ENCODE results near the gene PMP22.

Gene PMP22

DNA sequence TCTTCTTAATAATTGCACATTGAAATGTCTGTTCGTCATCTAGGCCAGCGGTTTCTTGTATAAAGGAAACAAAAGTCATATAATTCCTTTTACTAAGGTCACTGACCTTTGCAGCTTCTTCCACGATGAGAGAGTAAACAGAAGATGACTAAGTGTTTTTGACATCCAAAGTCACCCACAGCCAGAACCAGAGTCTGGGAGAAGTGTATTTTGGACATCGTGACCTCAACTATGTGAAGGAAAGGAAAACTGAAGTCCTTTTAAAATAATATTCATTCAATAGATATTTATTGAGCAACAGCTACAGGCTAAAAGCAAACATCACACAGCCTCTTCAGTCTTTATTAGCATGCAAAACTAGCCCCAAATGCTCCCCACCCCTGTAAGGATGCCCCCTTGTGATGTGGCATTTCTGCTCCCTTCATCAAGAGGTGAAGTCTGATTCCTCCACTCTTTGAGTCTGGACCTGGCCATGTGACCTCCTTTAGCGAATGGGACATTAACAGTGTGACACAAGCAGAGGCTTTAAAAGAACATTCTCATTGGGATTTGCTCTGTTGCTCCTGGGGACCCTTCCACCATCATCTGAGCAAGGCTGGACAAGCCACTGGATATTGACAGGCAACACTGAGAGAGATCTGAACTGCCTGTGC is 8.1 kb upstream of the PMP22 start:
- DNase-seq (ENCODE audit: low read depth): peak; percentile 90

DNA sequence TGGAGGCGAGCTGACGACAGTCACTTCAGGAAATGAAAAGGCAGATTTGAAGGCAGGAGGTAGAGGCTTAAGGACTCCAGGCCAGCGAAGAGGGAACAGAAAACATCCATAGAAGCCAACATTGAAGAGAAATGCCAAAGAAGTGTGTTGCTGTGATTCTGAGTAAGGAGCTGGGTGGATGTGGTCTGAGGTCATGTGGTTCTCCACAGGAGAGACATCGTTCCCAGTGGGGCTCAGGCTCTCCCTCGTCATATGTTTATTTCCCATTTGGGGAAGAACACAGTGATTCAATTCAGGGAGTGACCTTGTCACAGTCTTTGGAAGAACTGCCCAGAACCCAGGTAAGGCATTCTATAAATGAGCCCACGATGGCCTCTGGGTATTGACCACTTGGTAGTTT is 6.6 kb upstream of the PMP22 start:
- no peak for DNase-seq (ENCODE audit: low read depth)

DNA sequence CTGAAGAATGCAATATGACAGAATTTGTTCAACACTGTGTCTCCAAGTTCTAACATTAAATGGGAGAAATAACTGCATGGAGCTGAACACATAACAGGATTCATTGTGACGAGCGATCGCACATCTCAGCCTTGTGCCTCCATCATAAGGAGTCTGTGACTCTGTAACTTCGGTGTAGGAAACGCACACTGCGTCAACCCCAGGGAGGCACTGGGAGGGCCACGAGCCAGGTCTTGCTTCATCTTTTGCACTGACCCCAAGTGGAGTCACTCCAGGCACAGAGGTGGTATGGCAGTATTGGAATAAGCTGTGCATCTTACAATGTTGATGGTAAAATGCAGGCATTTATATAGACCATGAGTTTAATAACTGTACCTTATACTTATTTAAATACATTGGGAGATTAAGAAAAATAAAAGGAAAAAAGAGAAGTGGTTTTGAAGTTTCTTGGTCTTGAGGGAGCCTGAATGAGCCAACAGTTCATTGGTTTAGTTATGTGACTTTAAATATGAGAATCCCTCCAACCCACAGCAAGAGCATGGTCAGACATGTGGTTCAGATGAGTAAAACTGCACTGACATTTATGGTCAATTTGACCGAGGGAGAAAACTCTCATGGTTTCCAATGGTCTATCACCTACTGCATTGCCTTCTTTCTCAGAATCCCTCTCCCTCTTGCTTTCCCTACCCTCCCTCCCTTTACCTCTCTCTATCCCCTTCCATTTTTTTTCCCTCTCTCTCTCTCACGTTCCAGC is 5.7 kb upstream of the PMP22 start:
- no peak for DNase-seq (ENCODE audit: low read depth)

DNA sequence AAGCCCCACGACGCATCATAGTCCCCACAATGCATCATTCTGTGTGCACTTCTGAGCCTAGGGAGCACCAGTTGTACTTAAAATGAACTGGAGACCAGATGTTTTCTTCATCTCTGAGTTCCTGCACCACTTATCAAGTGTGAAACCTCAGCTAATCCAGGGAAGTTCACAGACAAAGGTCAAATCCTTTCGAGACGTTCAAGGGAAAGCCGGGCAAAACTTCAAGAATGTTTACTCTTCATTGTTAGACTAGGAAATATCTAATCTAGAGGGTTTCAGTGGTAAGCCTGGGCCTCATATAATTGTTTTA is 4.6 kb upstream of the PMP22 start:
- no peak for DNase-seq (ENCODE audit: low read depth)

DNA sequence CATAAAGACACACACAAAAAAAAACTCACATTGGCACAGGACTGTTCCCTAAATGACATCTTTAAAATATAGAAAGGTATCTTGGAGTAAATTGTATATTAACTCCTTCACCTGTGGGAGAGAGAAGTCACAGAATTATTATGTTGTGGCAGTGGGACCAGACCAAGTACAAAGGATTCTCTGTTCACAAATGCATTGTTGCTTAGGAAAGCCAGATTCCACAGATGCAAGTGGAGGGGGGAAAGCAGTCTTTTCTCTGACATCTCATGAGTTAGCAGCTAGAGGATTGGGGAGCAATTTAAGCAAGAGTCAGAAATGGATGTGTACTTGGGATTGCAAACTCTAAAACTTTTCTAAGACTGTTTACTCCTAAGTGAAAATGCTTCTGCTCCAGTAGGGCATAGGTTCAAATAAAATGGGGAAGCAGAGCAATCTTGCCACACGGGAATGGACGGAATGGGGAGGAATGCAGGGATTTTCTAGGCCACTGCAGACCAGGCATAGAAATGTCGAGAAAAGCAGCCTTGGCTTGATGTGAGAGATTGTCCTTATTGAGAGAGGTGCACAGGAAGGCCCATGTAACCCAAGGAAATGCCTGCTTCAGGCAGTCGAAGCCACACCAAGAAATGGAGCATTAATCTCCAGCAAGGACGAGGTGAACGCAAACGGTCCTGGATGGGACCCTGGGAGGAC is 4.1 kb upstream of the PMP22 start:
- no peak for DNase-seq (ENCODE audit: low read depth)

DNA sequence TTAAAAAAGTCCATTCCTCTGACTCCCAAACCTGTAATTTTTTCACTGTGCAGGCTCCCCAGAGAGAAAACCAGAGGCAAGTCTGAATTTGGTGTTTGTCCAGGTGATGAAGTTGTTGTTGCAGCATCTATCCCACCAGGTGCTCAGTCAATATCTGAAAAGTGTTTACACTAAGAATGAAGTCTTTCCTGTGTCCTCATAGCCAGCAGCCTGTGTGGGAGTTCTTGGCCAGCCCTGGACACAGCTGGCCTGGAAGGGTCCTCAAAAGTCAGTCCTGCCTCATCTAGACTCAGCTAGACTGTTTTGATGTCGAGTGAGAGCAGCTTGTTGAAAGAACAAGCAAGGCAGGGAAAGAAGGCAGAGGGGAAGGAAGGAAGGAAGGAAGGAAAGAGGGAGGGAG is 3.3 kb upstream of the PMP22 start:
- DNase-seq (ENCODE audit: low read depth): no peak

DNA sequence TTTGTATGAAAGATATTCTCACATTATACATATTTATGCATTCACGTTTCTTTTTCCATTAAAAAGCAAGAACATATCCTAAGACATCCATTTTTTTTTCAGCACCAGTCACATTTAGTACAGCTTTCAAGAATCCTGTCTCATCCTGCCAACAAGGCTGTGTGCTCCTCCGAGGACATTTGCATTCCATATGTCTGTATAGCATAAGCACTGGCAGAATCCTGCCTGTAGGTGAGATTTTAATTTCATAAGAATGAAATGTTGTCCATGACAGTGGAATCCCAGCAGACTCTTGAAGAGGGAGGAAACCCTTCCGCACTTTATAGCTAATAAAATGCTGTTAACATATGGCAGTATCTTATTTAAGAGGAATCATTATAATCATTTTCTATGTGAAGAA is 2.9 kb upstream of the PMP22 start:
- no peak for DNase-seq (ENCODE audit: low read depth)

DNA sequence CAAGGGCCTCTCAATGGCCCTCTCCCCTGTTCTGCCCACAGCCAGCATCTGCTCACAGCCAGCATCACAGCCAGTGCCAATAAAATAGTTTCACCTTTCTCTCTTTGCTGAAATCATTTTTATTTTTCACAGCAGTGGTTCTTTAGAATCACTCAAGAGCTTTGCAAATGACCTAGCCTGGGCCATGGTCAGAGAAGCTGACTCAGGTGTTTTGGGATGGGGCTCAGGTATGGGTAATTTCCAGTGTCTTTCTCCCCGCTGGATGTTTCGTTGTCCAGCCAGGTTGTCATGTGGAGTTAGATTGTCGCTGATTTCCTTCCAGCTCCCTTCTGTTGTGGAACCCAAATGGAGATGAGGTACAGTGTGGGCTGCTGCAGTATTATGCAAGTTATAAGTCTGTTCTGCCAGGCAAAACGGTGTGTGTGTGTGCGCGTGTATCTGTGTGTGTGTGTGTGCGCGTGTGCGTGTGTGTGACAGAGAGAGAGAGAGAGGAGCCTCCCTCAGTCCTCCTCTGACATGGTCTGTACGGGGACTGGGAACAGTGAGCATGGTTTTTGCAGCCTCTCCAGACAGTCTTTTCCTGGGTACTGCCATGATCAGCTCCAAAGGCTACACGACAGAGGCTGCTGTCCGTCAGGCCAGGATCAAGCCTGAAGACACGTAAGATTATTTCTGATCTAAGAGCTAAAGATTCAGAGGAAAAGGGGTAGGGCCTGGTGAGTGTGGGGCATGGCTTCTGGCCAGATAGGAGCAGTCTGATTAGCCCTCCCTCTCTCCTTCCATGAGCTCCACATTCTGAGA is 1.4 kb upstream of the PMP22 start:
- DNase-seq (ENCODE audit: low read depth): no peak

DNA sequence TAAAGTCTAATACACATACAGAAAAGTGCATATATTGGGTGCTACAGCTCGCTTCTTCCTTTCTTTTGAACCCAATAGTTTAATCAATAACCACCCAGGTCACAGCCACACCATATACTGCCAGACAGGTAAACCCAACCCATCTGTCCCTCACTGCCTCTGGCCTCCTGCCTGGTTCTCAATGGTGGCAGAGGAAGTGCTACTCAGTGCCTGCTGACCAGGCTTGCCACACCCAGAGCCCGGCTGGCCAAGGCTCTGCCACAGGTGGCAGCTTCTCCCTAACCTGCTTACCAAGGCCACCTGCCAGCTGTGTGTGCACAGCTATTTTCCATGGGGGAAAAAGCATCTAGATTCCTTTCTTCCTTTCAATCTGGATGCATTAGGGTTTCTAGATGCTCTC is 584 bp downstream of the PMP22 start:
- DNase-seq (ENCODE audit: low read depth): no peak

DNA sequence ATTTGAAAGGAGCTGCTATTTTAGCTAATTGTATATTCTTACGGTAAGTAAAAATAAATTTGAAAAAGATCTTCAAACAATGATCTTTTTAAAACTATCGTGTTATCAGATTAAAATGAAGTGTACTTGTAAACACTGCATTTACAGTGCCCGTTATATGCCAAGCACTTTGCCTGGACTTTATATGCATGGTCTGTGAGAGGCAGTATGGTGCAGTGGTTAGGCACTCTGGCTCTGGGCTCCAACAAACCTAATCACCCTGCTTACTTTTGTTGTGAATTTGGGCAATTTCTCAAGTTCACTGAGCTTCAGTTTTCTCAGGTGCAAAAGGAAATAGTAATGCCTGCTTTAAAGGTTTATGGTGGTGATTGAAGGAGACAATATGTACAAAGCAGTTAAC is 1.4 kb downstream of the PMP22 start:
- no peak for DNase-seq (ENCODE audit: low read depth)

DNA sequence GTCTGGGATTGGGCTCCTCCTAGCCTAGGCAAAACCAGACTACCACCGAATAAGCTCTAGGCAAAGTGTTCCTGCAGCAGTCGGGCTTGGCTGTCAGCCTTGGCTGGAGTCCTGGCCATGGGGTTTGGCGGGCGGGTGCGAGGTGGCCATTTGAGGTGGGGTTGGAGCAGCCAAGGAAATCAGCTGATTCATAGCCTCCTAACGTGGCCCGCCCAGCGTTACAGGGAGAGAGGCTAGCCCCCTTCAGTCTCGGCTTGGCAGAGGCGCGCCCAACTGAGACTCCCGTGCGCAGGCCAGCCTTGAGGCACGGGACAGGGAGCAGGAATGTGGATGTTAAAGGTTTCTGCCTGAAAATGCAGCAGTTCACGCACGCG is 1.9 kb downstream of the PMP22 start:
- DNase-seq (ENCODE audit: low read depth): no peak

DNA sequence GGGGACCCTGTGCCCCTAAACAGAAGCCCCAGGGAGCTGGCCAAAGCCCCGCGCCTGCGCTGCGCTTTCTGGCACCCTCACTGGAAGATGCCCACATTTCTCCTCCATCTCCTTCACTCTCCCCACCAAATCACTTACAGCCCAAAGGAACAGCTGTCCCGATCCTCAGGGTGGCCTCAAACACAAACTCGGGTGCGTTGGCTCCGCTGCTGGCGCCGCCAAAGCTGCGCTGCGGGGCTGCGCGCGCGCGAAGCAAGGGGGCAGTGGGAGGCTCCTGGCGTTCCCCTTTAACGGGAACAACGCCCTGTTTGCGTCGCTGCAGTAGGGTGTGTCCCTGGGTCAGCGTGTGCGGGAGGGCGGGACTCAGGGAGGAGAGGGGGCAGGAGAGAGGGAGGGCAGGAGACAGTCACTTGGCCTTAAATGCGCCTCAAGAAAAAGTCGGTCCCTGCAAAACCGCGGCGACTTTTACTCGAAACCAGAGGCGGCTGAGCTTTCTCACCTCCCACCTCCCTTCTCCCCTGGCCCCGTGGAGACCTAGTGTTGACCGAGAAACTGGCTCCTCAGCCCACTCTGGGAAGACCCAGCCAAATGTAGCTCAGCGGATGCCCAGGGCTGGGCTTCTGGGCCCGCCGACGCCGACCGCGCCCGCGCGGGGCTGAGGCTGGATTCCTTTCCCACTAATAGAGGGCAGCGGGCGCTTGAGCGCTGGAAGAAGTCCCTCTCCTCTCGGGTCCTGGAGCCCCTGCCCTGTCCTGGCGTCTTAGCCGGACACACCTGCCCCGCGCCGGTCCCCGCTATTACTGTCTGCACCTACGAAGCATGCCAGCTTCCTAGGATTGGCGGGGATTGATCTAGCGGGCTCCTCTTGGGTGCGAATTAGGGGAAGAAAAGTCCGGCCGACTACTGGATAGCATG is 2.6 kb downstream of the PMP22 start:
- DNase-seq (ENCODE audit: low read depth): no peak

DNA sequence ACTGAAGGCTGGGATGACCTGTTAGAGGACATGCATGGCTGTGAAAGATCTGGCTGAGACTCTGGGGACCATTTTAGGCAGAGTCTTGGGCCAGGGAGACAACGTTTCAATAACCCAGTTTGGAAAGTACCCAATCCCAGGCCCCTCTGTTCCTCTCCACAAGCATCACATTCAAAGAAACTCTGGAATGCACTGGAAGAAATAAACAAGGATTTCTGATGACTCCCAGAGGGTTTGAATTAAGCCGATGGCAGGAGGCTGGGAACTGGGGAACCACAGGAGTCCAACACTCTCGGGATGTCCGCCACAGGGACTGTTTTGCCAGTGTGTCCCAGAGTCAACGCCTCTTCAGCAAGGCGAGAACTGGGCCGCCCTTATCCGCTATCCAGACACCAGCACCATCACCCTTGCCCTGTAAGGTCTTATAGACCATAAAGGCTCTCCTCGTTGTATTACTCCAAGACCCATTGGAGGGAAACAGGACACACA is 3.3 kb downstream of the PMP22 start:
- DNase-seq (ENCODE audit: low read depth): no peak

DNA sequence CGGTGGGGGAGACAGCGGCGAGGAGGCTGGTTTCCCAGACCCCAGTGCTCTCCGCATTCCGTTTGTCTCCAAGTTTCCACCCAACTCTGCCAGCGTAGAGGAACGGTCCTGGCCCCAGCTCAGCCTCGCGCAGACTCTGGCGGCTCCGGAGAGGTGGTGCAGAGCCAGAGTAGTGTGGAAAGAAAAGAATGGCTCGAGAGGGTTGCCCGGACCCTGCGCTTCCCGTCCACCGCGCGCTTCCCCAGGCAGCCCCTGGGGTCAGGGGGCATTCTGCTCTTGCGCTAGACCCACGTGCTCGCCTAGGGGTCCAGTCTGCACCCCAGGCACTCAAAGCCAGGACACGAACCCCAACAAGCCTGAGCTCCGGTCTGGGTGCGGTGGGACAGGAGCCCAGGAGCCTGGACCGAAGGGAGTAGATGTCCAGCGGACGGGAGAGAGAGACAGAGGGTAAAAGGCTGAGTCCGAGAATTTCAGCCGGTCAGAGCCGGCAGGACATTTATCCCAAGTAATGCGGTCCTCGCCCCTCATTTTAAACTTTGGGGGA is 3.8 kb downstream of the PMP22 start:
- no peak for DNase-seq (ENCODE audit: low read depth)

DNA sequence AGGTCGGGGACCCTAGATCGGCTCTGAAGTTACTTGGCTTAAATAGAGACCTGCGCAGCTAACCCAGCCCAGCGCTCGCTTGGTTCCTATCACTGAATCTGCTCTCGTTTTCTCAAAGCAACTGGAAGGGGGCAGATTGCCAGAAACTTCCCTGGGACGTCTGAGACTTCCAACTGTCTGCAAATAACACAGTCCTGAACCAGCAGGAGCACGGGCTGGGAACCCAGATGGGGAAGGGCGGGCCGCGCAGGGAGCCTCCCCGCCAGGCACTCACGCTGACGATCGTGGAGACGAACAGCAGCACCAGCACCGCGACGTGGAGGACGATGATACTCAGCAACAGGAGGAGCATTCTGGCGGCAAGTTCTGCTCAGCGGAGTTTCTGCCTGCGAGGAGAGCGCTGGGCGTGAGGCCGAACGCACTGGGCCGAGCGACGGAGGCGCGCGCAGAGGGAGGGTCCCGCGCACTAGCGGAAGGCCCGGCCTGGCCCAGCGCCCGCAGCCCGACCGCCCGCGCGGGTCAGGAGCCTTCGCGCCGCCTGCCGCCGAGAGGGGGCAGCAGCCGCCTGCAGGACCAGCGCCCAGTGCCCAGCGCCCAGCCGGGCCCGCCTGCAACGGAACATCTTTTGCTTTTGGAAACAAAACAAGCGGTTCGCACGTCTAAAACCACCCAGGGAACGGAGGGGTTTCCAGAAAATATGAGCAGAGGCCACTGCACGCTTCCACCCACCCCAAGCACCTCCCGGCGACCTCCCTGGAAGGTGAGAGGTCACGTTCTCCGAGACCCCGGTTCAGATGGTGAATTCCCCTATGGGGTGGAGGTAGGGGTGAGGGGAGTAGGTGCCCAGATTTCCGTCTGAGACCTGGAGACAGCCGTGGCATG is 4.5 kb downstream of the PMP22 start:
- DNase-seq (ENCODE audit: low read depth): no peak

DNA sequence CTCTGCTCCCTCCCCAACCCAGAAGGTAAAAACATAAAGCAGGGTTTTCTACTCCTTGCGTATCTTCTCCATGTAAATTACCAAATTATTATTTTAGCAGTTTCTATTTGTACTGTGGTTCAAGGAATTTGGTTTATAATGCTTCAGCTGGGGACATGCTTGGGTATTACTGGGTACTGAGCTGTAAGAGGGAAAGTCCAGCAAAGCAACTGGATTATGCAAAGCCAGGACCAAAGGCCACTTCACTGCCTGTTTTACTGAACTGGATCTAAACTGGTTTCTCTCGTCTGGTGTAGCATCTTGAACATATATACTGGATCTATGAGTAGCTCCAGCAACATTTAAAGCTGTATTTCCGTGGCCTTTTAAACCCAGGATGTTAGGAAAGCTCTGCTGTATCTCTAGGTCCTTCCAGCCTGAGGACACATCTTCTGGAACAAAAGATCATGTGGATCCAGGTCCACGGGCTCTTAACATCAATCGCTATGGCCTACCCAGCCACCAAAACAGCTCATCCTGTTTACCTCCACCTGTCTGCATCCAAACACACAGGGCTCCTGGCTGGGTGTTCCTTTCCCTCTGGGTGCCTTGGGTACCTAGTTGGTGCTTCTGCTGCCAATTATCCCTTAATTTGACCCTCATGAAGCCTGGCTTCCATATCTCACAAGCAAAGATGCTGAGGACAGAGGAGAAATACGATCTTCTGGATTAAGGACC is 7.2 kb downstream of the PMP22 start:
- no peak for DNase-seq (ENCODE audit: low read depth)

DNA sequence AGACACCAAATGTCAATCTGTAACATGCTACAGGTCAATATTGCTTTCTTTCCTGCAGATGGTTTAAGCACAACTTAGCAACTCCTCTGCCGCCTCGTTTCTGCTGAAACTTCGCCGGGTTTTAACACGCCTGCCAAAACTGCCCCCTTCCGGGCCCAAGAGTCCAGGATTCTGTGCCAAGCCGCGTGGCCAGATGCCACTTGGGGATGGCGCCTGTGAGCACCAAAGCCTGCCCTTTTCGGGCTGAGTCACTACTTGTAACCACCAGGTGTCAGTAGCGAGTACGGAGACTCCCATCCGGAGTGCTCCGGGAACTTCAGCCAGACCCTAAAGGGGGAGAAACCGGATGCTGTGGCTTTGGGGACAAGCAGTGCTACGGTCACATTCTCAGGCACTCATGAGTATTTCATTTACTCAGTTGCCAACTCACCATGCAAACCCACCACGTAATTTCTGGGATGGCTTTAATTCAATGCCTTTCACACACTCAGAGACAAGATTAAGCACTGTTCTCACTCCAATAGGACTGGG is 7.8 kb downstream of the PMP22 start:
- DNase-seq (ENCODE audit: low read depth): no peak

DNA sequence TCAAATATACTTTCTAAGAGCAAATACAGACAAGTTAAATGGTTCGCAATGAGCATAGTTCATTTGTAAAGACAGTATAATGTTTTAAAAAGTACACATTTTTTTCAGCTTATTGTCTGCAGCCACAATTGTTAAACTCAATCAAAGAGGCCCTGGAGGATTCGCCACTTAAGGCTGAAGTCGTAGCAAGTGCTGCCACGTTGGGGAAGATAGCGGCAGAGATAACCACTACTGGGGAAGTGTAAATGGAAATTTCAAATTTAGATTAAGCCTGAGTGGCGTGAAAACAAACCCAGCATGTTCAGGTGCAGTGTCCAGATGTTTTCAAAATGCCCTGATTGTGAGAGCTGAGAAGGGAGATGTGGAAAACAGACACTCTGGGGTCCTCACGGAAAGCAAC is 8.4 kb downstream of the PMP22 start:
- DNase-seq (ENCODE audit: low read depth): no peak

DNA sequence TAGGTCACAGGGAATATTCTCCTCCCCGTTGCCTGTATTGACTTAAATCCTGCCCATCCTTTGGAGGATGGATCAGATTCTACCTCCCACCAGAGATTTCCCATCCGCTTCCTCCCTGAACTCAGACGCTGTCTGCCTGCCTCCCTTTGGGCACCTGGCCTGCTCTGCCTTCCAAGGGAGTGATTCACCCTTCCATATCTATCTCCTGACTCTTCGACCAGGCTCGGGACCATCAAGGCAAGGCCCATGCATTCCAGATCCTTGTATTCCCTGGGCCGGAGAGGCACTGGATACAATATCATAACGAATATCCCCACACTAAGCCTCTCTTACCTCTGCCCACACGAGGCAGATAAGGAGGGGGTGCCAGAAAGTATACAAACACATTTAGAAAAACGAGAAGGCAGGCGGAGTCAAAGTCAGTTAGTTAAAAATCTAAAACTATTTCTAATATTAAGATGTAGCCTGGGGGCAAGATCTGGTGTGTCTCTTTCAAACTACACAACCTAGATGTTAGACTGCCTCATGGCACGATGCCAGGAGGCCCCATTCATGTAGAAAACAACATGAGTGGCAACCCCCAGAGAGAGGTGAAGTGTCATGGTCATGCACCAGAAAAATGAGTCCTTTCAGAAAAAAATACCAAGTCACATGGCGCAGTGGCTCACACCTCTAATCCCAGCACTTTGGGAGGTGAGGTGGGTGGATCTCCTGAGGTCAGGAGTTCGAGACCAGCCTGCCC is 9.2 kb downstream of the PMP22 start:
- DNase-seq (ENCODE audit: low read depth): no peak
